OCI-LY1 (cell line): Measurements from ENCODE around the gene FOXP3.

Source experiments
- EZH2 ChIP-seq: fragments of 200-600 bp; sonication (generic), shearing (Covaris generic); IDR thresholded peaks from 2 replicates; pipeline ENCODE4 v1.8.0; 2017; ENCODE audit warnings: borderline replicate concordance, mixed run types, mild to moderate bottlenecking, antibody characterized with exemption, low read length, moderate library complexity, mixed read lengths
- TF ChIP-seq, protein P1 (sequence below): fragments of 200-600 bp; sonication (generic), shearing (Covaris generic); IDR thresholded peaks from 2 replicates; pipeline ENCODE4 v1.5.1; 2017; ENCODE audit warnings: mild to moderate bottlenecking, antibody characterized with exemption, low read length, moderate library complexity, mixed read lengths

DNA sequence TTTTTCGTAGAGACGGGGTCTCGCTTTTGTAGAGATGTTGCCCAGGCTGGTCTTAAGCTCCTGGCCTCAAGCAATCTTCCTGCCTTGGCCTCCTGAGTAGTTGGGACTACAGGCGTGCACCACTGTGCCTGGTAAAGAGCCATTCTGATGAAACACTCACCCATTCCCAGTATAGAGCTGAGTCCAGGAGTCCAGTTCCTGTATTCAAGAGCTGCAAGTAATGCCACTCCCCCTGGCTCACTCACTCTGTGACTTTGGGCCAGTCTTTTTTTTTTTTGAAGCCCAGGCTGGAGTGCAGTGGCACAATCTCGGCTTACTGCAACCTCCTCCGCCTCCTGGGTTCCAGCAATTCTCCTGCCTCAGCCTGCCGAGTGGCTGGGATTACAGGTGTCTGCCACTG, 25.8 kb downstream of the FOXP3 start:
- TF ChIP-seq, protein P1, sequence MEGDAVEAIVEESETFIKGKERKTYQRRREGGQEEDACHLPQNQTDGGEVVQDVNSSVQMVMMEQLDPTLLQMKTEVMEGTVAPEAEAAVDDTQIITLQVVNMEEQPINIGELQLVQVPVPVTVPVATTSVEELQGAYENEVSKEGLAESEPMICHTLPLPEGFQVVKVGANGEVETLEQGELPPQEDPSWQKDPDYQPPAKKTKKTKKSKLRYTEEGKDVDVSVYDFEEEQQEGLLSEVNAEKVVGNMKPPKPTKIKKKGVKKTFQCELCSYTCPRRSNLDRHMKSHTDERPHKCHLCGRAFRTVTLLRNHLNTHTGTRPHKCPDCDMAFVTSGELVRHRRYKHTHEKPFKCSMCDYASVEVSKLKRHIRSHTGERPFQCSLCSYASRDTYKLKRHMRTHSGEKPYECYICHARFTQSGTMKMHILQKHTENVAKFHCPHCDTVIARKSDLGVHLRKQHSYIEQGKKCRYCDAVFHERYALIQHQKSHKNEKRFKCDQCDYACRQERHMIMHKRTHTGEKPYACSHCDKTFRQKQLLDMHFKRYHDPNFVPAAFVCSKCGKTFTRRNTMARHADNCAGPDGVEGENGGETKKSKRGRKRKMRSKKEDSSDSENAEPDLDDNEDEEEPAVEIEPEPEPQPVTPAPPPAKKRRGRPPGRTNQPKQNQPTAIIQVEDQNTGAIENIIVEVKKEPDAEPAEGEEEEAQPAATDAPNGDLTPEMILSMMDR = no peak
- no peak for TF ChIP-seq EZH2
